NCI-H1048 (cell line): ENCODE results near the gene PTPRN2.

Experiments used
- DNase-seq: peaks from one replicate; lab custom pipeline; 2025; lab: John Stamatoyannopoulos, UW

Gene PTPRN2

GRCh38 chr7:157540606-157541294 is 1046.9 kb downstream of the PTPRN2 start:
- DNase-seq = no peak

DNA sequence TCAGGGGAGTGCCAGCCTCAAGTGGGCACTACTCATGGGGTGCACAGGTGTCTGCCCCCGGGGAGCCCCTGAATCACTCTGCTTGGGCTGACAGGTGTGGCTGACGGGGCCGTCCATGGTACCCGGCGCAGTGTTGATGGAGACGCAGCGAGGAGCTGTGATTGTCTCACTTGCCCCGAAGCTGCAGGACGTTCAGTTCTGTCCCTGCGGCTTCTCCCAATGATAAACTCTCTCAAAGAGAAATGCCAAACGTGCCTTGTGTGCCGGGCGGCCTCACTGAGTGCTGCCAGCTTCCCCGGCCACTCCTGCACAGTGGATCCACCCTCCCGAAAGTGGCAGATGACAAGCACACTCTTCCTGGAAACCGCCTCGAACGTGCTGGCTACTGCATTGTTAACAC is 1047.6 kb downstream of the PTPRN2 start:
- no peak for DNase-seq

DNA sequence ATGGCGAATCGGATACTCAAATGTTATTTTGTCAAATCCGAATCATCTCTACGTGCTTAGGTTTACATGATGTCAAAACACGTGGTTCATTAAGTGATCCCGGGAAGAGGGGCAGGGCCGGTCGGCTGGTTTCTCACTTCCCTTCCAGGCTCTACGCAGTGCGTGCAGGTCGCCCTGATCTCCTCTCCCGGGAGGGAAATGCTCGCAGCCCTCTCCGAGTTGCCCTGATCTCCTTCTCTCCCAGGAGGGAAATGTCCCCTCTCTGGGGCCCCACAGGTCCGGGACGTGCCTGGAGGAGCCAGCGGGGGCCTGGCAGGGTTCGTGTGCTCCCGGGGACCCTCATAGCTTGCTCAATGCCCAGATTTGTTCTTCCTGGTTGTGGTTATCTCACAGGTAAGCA is 1048.1 kb downstream of the PTPRN2 start:
- no peak for DNase-seq

DNA sequence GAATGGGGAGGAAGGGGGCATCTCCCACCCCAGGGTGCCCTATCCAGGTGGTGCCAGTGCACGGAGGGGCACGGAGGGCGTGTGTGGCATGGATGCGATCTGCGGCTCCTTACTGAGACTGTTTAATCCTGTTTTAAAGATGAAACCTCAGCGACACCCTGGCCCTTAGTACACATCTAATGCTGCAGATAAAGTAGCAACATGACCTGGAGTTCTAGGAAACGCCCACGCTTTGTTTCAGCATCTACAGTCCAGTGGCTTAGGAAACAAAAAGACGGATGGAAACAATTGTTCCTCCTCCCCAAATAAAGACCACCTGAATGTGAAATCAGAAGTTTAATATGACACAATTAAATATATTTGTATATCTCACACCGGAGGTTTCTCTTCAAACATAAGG is 1048.9 kb downstream of the PTPRN2 start:
- DNase-seq = no peak

- DNase-seq = no peak
Observed at GRCh38 chr7:157538321-157538720, 1049.3 kb downstream of the PTPRN2 start.

- no peak for DNase-seq
Observed at GRCh38 chr7:157537056-157537455, 1050.6 kb downstream of the PTPRN2 start.

DNA sequence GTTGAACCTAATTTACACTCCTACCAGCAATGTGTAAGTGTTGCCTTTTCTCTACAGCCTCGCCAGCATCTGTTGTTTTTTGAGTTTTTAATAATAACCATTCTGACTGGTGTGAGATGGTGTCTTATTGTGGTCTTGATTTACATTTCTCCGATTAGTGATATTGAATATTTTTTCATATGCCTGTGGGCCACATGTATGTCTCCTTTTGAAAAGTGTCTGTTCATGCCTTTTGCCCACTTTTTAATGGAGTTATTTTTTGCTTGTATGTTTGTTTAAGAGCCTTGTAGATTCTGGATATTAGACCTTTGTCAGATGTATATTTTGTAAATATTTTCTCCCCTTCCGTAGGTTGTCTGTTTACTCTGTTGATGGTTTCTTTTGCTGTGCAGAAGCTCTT is 1055.6 kb downstream of the PTPRN2 start:
- no peak for DNase-seq

DNA sequence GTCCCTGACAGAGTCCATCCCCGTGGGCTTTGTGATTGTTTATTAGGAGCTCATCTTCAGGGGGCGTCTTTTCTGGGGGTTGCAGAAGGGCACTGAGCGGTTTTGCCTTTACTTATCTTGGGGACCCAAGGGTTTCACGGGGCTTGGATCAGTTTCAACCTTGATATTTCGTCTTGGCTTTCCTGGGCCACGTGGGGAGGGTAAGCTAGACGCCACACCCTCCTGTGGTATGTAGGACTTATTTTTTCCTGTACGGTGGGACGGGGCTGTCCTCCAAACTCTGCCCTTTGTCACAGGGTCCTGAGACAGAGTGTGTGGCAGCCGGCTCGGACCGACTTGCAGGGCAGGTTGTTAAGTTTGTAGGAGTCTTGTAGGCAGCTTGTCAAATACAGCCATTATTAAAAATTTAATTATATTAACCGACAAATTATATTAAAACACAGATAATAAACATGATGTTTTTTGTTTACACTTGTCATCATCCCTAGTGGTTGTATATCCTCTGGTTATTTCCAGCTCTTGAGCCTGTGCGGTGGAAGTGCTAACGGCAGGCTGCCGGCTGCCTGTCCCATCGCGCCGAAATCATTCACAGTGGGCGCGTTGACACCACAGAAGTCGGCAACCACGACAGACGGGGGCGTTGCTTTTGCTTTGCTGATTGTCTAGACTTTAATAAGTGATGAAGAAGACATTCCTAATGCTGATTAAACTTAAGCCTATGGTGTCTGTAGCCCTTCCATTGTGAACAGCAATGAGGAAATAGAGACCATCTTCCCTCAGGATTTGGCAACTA is 1057.7 kb downstream of the PTPRN2 start:
- no peak for DNase-seq

- no peak for DNase-seq
Observed at GRCh38 chr7:157528785-157529341, 1058.8 kb downstream of the PTPRN2 start.

GRCh38 chr7:157527686-157528085 is 1059.9 kb downstream of the PTPRN2 start:
- DNase-seq = no peak

GRCh38 chr7:157526913-157527634 is 1060.5 kb downstream of the PTPRN2 start:
- no peak for DNase-seq

- DNase-seq = no peak
Observed at GRCh38 chr7:157526005-157526912, 1061.4 kb downstream of the PTPRN2 start.

DNA sequence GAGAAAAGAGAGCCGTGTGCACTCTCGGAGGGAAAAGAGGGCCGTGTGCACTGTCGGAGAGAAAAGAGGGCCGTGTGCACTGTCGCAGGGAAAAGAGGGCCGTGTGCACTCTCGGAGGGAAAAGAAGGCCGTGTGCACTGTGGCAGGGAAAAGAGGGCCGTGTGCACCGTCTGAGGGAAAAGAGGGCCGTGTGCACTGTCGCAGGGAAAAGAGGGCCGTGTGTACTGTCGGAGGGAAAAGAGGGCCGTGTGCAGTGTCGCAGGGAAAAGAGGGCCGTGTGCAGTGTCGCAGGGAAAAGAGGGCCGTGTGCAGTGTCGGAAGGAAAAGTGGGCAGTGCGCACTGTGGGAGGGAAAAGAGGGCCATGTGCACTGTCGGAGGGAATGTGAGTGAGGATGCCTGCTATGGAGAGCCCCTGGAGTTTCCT is 1062.1 kb downstream of the PTPRN2 start:
- no peak for DNase-seq

GRCh38 chr7:157524731-157525130 is 1062.9 kb downstream of the PTPRN2 start:
- DNase-seq = no peak

DNA sequence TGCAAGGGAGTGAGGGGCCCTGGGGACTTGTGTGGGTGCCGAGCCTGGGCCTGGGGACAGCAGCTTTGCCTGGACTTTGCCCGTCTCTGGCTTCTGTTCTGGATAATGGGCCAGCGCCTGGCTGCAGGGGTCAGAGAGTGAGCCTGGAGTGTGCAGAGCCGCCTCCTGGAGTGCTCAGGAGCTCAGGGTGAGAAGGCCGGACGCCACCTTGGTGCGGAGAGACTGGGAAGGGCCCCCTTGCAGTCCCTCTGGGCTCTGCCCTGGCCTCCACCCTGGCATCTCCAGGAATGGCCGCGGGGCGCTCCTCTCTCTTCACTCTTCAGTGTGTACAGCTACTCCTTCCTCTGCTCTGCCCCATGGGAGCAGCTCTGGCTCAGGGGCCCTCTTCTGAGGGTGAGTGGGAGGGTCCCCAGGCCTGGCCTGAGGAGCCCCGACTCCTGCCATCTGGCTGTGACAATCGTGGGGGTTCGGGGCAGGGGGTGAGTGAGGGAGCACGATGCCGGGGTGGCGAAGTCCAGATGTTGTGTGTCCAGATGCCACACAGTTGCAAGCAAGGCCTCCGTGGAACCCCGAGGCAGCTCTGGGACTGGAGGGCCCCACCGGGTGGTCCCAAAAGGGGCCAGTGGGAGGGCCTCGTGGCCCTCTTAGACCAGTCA is 1063.7 kb downstream of the PTPRN2 start:
- DNase-seq = no peak

- DNase-seq = no peak
Observed at GRCh38 chr7:157523371-157523765, 1064.3 kb downstream of the PTPRN2 start.

DNA sequence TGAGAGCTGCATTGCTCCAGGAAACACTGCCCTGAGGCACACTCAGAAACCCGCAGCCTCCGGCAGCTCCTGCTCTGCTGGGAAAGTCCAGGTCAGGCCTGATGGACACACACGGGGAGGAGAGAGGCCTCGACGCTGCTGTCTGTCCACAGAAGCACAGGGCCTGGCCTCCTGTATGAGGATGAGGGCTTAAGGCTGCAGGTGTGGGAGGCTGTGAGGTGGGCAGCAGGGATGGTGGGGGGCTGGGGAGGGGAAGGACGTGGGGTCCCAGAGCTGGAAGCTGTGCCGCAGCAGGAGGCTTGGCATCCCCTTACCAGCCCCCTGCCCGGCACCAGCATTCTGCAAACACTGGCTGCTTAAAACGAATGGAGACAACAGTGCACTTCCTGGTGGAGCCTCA is 1064.7 kb downstream of the PTPRN2 start:
- no peak for DNase-seq

DNA sequence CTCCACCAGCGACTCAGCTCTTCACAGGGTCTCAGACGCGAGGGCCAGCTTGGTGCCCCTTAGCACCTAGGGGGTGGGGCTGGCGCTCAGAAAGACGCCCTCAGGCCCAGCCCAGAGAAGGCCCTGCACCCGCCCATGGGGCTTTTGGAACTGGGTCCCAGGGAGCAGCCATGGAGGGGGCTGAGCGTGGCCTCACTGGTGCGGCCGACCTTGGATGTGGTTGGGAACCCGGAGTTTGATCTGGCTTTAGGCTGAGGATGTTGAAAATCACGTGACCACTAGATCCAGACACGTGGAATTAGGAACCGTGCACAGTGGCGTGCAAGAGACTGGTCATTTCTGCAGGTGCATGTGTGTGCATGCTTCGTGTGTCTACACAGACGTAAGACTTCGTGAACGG is 1065.4 kb downstream of the PTPRN2 start:
- no peak for DNase-seq

- DNase-seq = no peak
Observed at GRCh38 chr7:157521752-157522151, 1065.9 kb downstream of the PTPRN2 start.

DNA sequence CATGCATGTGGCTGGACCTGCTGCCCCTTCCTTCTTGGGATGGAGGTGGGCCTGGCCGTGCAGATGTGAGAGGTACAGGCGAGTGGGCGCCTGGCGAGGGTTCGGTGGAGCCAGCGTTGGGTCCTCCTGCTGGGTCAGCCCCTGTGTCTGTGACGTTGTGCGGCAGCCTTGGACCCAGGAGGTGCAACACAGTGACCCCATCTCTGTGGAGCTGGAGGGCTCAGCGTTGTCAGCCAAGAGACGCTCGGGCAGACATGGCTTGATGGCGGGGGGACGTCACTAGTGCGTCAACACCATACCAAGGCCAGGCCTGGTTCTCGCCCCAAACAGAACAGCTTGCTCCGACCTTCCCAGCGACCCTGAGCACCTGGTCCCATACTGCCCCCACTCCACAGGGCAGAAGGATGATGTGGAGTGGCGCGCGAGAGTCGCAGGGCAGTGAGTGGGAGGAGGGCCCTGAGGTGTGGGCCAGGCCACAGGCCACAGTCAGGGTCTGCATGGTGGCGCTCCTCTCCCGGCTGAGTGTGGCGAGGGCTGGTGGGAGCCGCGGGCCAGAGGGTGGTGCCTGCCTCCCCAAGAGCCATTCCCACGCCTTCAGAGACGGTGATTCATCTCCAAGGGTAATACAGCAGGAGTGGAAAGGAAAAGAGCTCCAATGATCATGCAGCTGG is 1066.4 kb downstream of the PTPRN2 start:
- DNase-seq = no peak
